Measurements from ENCODE around the gene POLR3G.

POLR3G gene, protein sequence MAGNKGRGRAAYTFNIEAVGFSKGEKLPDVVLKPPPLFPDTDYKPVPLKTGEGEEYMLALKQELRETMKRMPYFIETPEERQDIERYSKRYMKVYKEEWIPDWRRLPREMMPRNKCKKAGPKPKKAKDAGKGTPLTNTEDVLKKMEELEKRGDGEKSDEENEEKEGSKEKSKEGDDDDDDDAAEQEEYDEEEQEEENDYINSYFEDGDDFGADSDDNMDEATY

DNA sequence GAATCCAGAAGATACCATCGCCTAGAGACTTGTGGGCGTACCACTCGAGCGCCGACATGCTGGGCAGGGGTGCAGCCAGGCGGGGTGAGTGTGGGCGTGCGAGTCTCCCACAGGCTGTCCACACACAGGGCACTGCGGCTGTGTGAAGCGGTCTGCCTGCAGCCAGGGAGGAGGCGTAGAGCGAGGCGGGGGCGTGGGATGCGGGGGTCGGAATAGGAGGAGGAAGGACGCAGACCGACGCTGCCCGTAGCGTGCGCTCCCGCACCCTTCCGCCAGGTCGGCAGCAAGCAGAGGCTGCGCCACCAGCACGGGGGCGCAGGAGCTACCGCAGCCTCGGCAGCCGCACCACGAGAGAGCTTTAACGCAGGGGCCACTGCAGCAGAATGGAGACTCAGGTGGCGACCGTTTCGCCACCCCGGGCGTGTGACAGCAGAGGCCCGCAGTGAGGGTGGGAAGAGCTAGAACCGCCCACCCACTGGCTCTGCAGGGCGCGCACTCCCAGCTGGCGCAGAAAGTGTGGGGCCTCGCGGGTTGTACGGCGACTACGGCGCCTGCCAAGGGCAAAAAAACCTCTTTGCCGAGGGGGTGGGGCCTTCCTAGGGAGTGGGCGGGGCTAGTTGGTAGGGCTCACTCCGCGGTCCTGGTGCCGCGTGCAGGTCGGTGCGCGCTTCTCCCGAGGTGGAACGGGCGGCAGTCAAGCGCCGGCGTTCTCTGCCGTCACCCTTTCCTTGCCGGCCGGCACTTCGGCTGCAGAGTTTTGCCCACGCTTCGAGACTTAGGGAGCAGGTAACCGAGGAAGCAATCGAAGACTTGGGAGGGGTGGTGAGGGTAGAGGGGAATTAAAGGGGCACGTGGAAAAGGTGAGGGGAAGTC is at the start of gene POLR3G, which contains the start of gene MBLAC2:
Gene POLR3G (plus strand): TSS at position 630 of the 873 bp plus-strand sequence. CDS start 10,704 bp downstream, outside the sequence.
Gene MBLAC2 (minus strand): TSS at position 537 of the 873 bp plus-strand sequence. CDS start 479 bp downstream, at position 58.
- peak; percentile 94 to 96 for DNase-seq

DNA sequence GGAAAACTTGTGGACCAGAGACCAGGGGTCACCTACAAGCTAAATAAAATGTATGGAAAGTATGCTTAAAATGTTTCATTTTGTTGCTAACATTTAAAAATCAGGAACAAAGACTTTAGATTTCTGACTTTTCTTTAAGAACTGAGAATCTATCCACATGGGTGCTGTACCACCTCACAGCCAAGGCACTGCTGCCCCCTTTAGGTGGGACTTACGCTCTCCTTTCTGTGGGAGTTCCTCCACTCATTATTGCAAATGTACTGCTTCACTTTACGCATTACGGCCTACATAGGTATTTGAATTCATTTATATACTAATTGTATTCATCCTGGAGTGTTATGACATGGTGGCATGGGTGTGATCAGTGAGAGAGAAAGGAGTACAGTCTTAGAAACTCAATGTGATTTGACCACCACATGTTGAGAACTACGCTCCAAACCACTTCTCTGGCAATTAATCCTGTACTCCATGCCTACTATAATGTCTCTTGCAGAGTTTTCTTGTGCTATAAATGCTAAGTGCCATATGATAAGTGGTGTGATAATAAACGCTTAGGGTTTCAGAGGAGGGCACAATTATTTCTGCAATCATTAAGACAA is 40.4 kb upstream of the POLR3G start:
- DNase-seq = peak; percentile 46 to 55

DNA sequence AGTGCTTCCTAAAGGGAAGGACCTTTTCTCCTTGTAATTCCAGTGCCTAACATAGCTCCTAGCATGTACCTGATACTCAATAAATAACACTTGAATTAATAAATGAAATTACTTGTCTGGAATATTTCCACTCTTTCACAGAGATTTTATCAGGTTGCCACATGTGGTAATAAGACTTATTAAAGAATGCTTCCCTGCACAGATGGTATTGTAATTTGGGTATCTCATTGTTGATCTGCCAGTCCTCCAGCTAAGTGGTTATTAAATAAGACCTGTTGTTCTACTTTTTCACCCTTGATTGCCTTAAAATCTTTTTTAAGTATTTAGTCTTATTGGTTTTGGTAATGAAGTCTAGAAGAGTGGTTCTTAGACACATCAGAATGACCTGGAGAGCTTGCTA is 37.0 kb upstream of the POLR3G start:
- no peak for DNase-seq

DNA sequence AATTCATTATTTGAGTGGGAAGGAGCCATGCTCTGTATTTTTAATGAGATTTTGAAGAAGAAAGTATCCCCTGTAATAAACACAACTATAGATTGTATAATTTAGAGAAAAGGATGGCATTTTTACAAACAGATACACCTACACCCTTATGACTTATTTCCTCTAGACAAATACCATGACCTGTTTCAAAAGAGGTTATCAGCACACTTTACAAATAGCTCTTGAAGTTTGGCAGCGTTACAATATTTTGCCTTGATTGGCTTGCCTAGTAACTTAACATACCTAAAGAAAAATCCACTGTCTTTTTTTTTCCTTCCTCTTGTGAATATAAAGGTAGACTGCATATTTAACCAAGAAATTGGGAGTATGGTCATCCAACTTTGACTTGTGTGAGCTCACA is 36.6 kb upstream of the POLR3G start:
- DNase-seq = no peak

DNA sequence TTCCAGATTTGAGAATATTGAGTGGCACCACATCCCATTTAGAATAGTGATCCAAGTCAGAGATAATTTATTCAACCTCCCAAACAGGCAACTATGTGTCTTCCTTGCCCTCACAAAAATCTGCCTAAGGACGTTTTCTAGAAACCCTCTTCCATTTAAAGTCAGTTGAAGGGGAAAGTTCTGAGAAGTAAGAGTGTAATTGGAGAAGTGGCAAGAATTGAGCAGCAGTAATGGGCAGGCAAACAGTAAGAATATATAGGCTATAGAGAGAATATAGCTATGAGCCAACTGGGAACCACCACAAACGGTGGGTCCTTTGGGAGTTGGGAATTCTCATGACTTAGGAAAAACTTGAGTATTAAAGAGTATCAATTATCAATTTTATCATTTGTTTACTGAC is 34.0 kb upstream of the POLR3G start:
- no peak for DNase-seq

DNA sequence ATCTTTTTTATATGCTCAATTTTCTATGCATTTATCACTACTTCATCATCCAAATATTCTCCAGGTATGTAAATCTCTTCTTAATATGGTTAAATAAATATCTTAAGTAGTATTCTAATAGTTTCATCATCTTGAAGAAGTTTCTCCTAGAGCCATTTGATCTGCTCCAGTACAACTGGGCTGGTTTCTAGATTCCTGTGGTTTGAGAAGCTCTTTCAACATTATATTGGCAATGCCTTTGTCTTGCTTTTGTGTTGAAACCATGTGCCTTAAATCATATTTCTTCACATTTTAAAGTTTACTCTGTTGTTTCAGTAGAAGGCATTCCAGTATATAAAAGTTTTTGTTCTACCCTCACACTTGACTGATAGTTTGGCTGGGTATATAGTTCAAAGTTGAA is 27.7 kb upstream of the POLR3G start:
- DNase-seq = no peak

DNA sequence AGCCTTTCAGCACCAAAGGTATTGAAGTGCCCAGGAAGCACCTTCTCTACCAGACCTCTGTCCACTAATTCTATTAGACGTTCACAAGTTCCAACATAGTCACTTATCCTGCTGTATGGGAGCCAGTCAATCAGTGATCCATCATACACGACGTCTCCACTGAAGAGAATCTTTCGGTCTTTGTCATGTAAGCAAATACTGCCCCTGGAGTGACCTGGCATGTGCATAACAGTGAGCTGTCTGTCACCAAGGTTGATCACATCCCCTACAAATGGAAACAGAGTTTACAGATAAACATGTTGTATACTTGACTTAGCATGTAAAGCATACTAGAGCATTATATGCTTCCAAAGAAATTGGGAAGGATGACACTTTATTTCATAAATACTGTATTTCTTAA is 13.4 kb upstream of the POLR3G start:
- no peak for DNase-seq

DNA sequence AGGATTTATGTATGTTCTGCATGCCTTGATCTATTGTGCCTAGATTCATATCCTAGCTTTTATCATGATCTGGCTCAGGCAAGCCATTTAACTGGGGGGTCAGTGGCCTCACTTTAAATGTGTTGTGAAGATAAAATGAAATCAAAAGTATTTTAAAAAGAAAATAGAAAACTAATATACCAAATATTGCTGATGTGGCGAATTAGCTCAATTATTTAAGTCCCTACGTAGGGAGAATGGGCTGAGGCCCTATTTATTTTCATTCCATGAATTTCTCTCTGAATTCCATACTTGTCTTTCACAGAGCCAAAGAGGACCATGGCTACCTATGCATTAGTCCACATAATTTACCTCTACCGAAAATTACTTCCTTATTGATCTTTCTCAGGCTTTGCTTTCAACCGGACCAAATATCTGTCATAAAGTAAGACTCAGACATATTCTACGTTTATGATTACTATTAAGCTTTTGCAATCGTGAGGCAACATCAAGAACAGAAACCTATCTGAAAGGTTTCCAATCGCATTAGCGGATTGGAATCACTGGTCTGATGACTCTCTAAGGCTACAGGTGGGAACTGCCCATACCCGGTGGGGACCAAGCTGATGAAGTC is 1.8 kb upstream of the POLR3G start:
- DNase-seq = no peak

DNA sequence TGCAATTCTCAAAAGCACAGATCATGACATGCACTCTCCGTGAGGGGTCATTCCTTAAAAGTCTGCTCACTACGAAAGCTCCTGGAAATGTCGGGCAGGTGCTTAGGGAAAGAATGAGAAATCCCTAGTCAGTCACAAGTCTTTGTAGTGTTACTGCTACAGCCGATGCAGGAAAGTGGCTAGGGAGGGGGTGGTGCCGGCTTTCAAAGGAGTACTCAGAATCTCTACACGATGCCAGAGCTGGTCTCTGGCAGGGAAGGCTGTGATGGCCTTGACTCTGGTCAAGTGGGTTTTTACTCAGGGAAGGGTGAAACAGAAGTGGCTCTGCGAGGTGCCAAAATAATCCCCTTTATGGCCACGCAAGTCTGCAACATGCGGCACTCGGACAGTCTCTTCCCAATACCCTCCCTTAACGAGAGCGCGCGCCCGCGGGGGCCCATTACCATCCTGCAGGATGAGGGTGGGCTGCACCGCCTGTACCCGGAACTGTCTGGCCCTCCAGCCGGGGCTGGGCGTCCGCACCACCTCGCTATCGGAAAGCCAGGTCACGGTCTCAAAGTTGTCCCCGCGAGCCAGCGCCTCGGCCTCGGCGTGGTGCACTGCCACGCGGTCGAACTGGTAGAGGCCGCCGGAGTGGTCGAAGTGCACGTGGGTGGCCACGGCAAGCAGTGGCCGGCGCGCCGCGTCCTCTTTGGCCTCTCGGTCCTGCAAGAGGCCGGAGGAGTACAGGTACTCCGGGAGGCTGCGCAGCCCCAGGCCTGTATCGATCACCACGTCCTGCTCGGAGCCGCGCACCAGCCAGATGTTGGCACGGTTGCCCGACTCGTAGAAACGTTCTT is 1.0 kb upstream of the POLR3G start:
- DNase-seq = peak; percentile 51 to 53

DNA sequence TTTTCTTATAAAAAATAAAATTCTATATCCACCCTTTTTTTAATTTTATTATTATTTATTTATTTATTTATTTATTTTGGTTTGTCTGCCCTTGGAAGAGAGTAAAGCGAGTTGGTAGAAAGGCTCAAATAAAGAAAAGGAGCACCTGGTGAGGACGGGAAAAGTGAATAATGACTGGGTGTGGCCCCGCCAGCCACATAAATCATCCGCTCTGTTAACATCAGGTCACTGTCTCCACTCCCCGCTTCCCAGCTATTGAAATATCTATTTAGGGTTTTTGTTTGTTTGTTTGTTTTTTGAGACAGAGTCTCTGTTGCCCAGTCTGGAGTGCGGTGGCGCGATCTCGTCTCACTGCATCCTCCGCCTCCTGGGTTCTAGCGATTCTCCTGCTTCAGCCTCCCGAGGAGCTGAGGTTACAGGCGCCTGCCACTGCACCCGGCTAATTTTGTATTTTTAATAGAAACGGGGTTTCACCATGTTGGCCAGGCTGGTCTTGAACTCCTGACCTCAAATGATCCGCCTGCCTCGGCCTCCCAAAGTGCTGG is 844 bp downstream of the POLR3G start:
- DNase-seq = no peak

DNA sequence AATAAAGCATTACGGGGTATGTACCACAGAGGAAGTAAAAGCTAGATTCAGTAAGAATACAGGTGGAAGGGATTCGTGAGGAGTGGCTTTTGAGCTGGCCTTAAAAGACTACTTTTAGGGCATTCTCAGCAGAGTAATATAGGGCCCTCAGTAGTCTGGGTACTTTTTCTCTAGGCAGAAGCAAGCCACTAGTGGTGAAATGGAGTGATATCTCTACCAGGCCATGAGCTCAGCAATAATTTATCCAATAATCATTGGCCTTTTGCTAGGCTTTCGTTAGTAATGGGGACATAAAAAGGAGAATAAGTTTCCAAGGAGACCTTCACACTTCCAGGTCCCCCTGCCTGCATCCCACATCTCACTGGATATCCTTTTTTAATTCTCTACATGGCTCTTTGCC is 1.7 kb downstream of the POLR3G start:
- no peak for DNase-seq

DNA sequence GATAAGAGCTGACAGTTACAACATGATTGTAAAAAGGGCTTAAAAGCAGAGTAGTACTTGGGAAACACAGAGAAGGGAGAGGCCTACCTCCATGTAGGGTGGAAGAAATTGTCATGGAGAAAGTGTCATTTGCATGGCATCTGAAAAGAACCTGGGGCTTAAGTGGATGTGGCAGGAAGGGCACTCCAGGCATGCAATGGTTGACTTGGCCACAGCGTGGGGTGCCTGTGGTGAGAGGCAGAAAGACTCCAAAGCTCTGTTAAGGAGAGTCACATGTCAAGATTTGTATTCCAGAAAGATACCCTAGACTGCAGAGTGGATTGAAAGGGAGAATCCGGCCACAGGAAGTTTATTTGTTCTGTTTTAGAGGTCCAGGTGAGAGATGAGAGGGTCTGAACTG is 2.4 kb downstream of the POLR3G start:
- DNase-seq = no peak

DNA sequence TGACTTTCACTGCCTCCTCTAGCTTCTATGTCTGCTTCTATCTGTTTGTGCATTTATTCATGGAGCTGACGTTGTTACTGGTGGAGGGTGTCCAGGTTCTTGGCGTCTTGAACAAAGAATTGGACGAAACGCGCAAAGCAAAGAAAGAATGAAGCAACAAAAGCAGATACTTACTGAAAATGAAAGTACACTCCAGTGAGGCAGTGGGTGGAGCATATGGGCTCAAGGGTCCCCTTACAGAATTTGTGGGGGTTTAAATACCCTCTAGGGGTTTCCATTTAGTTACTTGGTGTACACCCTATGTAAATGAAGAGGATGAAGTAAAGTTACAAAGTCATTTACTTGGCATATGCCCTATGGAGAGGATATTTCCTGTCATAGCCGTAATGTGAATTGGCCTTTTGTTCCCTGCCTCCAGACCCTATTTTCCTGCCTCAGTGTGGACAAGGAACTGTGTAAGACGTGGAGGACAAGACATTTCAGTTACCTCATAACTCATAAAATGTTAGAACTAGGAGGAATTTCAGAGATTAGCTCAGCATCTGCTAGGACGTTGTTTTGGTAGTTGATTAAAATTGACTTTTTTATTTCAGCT is 3.1 kb downstream of the POLR3G start:
- DNase-seq = no peak

DNA sequence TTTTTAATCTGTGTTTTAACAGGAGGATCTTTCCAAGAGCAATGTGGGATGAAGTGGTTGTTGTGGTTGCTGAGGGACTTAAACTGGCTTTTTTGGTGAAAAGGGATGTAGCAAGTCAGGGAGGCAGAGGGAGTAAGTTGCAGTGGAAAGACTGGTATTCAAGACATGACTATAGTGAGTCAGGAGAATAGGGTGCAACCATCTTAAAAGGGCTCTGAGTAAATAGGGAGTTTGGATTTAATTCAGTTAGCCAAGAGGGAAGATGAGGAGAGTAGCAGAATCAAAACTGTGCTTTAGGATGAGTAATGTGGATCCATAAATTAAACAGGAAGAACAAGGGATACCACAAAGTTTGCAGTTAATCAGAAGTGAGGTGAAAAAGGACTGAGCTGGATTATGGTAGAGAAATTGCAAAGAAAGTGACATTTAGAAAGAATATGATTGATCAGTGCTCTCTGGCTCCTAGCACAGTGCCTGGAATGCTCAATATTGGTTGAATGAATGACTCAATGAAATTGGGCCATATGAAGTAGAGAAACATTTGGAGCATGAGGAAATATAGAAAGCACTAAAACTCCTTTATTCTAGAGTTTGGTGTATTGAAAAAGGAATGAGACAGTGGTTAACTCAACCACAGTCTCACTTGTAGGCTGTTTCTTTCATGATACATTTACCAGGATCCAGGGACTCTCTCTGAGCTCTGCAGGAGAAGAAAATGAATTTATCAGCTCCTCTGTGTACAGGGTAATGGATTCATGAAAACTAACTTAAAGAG is 5.1 kb downstream of the POLR3G start:
- DNase-seq = no peak

DNA sequence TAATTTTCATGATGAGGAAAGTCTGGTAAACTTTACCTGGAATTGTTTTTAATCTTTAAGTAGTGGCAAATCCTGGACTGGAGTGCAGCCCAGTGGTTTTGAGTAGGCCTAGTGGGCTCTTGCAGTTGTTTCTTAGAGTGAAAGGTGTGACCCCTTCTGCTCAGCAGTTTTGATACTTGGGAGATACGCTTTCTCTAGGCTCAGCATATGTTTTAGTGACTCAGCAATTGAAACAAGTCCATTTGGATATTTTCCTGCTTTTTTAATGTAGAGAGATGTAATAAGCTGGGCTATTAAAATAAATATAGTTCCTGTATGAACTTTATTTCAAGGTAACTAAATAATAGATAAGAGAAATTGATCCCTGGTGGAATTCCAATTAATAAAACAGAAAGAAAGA is 6.0 kb downstream of the POLR3G start:
- DNase-seq = no peak

DNA sequence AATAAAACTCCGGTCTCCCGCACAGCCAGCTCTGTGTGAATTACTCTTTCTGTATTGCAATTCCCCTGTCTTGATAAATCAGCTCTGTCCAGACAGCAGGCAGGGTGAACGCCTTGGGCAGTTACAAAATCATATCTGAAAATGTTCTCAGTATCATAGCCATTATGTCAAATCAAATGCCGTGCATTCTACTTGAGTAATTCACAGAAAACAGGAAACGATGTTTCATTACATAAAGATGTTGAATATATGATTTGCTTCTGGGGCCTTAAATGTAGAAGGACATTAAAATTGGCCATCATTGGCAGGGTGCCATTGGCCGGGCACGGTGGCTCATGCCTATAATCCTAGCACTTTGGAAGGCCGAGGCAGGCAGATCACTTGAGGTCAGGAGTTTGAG is 8.5 kb downstream of the POLR3G start:
- no peak for DNase-seq

DNA sequence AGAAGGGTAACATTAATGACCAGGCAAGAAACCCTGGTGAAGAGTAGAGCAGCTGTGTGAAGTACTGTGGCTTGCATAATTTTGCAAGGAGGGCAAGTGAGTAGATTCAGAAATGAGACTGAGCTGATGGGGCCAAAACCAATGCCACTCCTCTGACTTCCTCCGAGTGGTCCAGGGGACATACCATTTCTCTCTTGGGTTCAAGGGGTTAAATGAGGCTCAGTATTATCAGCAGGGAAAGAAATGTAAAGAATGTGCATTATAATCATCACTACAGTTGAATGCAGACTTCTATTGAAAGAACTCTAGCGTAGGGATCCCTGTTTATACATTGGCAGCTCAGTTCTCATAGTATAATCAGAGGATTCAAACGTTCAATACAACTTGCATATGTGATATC is 9.9 kb downstream of the POLR3G start:
- no peak for DNase-seq

DNA sequence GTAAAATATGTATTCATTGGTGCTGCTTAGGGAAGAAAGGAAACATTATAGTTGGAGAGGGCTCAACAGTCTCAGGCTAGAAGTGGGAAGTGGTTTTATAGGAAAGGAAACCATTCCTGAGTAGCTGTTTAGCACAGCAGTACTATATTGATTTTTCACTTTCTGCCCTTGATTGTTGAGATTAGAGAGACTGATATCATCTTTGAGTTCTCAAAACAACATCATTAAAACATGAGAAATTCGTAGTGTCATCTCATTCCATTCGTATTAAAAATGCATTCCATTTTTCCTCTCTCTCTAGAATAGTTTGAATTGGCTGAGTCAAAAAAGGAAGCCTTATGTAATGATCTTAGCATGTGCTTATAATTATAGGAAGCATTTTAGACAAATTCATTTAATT is 14.1 kb downstream of the POLR3G start:
- DNase-seq = no peak

DNA sequence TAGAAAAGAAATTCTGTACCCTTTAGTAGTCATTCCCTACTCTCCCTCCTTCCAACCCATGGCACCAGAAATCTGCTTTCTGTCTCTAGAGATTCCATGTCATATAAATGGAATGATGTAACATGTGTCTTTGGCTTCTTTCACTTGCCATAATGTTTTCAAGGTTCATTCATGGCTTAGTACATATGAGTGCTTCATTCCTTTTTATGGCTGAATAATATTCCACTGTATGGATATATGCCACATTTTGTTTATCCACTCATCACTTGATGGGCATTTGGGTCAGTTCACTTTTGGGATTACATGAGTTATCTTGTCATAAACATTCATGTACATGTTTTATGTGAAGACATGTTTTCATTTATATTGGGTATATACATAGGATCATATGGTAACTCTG is 19.4 kb downstream of the POLR3G start:
- DNase-seq = no peak

DNA sequence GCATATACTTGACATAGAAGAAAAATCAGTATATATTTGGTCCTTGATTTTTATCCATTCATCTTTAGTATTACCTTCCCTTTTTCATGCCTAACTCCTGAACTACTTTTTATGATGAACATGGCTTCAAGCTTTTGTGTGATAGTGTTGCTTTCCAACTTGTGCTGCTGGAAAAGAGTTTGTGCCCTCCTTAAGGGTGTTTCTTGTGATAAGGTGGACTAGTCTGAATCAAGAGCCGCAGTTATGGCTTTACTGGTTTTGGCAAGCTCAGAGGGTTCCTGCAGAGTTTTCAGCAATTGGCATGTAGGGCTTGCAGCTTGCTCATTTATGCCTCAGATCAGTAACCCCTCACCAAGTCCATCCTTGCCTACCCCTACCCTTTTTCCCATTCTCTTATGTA is 20.5 kb downstream of the POLR3G start:
- no peak for DNase-seq

DNA sequence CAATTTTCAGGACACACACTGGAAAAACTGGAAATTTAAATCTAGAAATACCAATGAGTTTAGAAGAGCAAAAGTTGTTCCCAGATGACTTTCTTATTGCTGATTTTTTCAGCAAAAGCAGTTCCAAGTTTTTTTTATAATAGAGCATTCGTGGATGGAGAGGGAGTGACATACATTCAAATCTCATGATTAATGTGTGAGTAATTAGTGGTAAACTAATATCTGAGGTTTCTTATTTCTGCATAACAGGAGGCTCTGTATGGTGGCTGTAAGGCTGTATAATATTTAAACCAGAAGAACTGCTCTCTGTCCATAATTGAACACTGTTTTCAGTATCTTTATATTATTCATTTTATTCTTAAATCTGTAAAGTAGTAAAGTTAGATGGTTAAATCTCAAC is 28.9 kb downstream of the POLR3G start:
- no peak for DNase-seq
